SK-N-SH treated with all-trans-retinoic acid at 6 μM for 48 hours (cell line): ENCODE results near the gene KLHL15.

Experiments
- CREB5 ChIP-seq: fragments of 250-450 bp; sonication (Bioruptor Pico); IDR thresholded peaks from 2 replicates; pipeline ENCODE4 v1.5.1; 2020; ENCODE audit warnings: low read depth, mild to moderate bottlenecking, moderate library complexity
- CSDC2 ChIP-seq: fragments of 250-450 bp; sonication (Bioruptor Pico); IDR thresholded peaks from 2 replicates; pipeline ENCODE4 v1.5.0; 2020; ENCODE audit warnings: mild to moderate bottlenecking, moderate library complexity
- ISL1 ChIP-seq: fragments of 250-450 bp; sonication (Bioruptor Pico); IDR thresholded peaks from 2 replicates; pipeline ENCODE4 v2.1.2; 2022; ENCODE audit warnings: mild to moderate bottlenecking, moderate library complexity
- OSR1 ChIP-seq: fragments of 250-450 bp; sonication (Bioruptor Pico); IDR thresholded peaks from 2 replicates; pipeline ENCODE4 v1.8.0; 2022; ENCODE audit warnings: moderate library complexity, mild to moderate bottlenecking, inconsistent platforms
- PATZ1 ChIP-seq: fragments of 250-450 bp; sonication (Bioruptor Pico); IDR thresholded peaks from 2 replicates; pipeline ENCODE4 v1.8.0; 2020; ENCODE audit warnings: mild to moderate bottlenecking, moderate library complexity, borderline replicate concordance
- PPARA ChIP-seq: fragments of 250-450 bp; sonication (Bioruptor Pico); IDR thresholded peaks from 2 replicates; pipeline ENCODE4 v1.5.0; 2020; ENCODE audit warnings: mild to moderate bottlenecking, borderline replicate concordance
- TCF4 ChIP-seq: fragments of 250-450 bp; sonication (Bioruptor Pico); IDR thresholded peaks from 2 replicates; pipeline ENCODE4 v1.8.0; 2021; ENCODE audit warnings: mild to moderate bottlenecking, moderate library complexity, borderline replicate concordance
- TOX ChIP-seq: fragments of 250-450 bp; sonication (Bioruptor Pico); IDR thresholded peaks from 2 replicates; pipeline ENCODE4 v1.8.0; 2021; ENCODE audit warnings: mild to moderate bottlenecking, moderate library complexity, borderline replicate concordance
- ZFP3 ChIP-seq: fragments of 250-450 bp; sonication (Bioruptor Pico); IDR thresholded peaks from 2 replicates; pipeline ENCODE4 v1.5.0; 2020; ENCODE audit warnings: mild to moderate bottlenecking, moderate library complexity
- ZNF70 ChIP-seq: fragments of 450-650 bp; formaldehyde crosslinking; IDR thresholded peaks from 2 replicates; pipeline ENCODE4 v1.5.0; 2020; ENCODE audit warnings: mild to moderate bottlenecking, moderate library complexity

- TF ChIP-seq CSDC2 (no peak), ZFP3 (CRISPR knock-in tag) (no peak), TCF4 (CRISPR knock-in tag) (no peak), ISL1 (no peak), TOX (CRISPR knock-in tag) (no peak), ZNF70 (no peak), CREB5 (CRISPR knock-in tag) (no peak), PATZ1 (no peak), OSR1 (CRISPR knock-in tag) (no peak), PPARA (CRISPR knock-in tag) (no peak)
Measured at GRCh38 chrX:24017674-24018073, 9.3 kb downstream of the KLHL15 start.
